NCI-H1694 (cell line): ENCODE results near the gene PRKAR1B.

Source experiments
- DNase-seq: peaks from one replicate; lab custom pipeline; 2025; lab: John Stamatoyannopoulos, UW

The PRKAR1B gene

GRCh38 chr7:509426-510130 is 217.5 kb downstream of the PRKAR1B start:
- no peak for DNase-seq

- no peak for DNase-seq
Observed at GRCh38 chr7:508461-509170, 218.5 kb downstream of the PRKAR1B start.

- no peak for DNase-seq
Observed at GRCh38 chr7:507623-508300, 219.3 kb downstream of the PRKAR1B start.

DNA sequence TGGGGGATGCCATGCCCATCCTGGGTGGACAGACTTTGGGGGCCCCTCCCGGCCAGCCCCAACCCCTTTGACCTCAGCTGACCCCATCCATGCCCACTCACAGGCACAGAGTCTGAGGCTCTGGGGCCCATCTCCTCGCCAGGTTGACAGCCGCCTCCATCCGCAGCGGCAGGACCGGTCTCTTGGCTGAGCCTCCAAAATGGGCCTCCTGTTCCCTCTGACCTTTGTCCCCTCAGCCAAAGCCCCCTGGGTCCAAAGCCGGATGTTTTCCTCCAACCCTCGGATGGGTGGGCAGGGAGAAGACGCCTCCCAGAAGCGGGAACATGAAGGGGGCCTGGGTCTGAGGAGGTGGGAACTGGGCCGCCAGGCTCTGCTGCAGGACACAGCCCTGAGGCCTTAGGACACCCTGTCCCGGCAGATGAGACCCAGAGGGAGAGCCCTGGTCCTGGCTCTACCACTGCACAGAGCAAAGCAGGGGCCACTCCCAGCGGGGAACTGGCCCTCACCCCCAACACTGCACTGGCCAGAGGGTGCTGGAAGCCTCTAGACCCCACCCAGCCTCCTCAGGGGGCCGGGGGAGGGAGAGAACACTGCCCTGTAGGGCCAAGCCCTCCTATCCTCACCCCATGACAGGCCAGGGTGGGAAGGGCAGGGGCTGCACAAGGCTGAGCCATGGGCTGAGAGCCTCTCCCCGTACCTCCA is 220.0 kb downstream of the PRKAR1B start:
- no peak for DNase-seq

DNA sequence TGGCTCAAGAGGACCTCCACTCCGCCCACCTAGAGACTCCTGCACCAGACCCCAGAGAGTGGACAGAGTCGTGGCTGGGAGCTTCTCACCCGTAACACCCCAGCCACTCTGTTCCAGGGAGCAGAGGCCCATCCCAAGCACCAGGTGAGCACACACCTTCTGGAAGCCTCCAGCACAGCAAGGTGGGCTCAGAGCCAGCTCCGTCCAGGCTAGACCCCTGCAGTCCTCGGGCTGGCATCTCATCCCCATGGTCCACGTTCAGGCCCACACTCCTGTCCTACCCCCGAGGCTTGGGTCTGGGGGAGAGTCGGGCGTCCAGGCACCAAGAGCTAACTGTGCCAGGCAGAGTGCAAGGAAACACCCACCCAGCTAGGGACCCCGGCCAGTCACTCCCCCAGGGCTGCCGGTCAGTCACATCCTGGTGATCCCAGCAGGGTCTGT is 220.7 kb downstream of the PRKAR1B start:
- no peak for DNase-seq

- DNase-seq = no peak
Observed at GRCh38 chr7:505171-505570, 221.9 kb downstream of the PRKAR1B start.

GRCh38 chr7:504221-505111 is 222.6 kb downstream of the PRKAR1B start:
- DNase-seq = no peak

- DNase-seq = no peak
Observed at GRCh38 chr7:503575-504111, 223.4 kb downstream of the PRKAR1B start.

- DNase-seq = no peak
Observed at GRCh38 chr7:502296-502695, 224.8 kb downstream of the PRKAR1B start.

DNA sequence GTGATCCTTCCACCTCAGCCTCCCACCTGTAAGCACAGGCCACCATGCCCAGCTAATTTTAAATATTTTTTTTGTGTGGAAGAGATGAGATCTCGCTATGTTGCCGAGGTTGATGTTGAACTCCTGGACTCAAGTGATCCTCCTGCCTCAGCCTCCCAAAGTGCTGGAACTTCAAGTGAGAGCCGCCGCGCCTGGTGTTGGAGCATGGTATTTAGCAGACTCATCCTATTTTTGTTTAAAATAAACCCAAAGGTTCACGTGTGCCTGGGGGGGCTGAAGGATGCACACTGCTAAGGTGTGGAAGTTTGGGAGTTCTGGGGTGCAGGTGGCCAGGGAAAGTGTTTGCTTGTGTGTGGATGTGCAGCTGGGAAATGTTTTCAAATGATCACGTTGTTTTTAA is 225.6 kb downstream of the PRKAR1B start:
- DNase-seq = no peak

DNA sequence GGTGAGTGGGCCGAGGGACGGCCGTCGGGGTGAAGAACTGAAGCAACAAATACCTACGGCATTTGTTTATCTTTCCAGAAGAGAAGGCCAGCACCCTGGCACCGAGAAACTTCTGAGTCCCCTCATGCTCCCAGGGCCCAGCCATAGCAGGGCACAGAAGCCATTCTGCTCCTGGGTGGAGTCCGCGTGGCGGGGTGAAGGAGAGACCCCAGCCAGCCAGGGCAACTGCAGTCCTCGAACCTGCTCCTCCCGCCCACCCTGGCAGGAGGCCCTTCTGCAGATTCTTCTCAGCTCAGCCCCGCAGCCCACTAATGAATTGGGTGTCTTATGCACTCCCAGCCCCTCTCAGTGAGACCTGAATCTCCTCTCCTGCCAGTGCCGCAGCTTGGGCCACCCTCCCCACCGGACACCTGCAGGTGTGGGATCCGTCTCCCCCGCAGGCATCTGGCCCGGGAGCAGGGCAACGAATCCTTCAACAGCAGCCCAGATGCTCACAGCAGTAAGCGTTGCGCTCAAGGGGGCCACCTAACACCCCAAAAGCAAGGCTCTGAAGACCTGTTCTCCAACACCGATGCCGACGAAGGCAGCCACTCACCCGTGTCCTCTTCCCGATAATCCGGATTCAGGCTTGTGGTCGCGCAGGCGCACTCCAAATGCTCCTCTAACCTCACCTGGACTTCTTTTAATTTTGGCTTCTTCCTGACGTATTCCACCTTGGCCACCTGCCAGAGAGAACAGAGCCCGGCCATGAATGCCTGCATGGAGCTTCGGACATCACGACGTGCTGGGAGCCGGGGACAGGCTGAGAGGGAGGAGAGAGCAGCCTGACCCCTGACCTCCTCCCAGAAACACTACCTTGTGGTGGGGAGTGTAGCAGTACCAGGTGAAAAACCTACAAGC is 226.3 kb downstream of the PRKAR1B start:
- DNase-seq = no peak

DNA sequence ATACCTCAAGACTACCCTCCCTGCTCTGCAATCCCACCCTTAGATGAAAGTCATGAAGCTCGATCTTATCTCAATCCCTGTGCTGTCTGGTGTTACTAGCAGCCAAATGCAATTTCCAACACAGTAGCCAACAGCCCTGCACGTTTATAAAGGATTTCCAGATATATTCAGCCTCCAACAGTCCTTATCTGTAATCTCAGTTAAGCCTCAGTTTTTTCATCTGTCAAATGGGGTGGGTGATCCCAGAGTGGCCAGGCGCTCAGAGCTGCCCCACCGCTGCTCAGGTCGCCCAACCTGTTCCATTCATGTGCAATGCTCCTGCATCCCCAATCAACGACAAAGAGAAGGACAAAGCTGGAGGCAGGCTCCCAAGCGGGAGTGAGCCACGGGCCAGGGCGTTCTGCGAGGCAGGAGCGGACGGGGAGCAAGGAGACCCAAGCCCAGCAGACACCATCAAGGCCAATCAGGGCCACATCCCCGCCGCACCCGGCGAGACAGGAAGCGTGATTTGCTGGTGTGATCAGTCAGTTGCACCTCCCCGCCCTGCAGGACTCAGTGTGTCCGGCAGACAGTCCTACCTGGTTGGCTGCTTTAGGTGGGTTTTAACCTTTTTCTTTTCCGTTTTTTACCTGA is 227.1 kb downstream of the PRKAR1B start:
- DNase-seq = no peak
